Fibroblast of skin of back (primary cell): ENCODE measurements around the gene LRRC55.
"Not testable (repeated sequence)": the region's sequence is repeated elsewhere in the genome, so short reads cannot be mapped to it uniquely, and the experiment has no call there.

ENCODE experiments used
- DNase-seq: peaks from one replicate; pipeline ENCODE4 v3.0.0-alpha.2; 2013

The LRRC55 gene

GRCh38 chr11:57162179-57162898 lies 19.4 kb upstream of the LRRC55 start:
- no peak for DNase-seq

DNA sequence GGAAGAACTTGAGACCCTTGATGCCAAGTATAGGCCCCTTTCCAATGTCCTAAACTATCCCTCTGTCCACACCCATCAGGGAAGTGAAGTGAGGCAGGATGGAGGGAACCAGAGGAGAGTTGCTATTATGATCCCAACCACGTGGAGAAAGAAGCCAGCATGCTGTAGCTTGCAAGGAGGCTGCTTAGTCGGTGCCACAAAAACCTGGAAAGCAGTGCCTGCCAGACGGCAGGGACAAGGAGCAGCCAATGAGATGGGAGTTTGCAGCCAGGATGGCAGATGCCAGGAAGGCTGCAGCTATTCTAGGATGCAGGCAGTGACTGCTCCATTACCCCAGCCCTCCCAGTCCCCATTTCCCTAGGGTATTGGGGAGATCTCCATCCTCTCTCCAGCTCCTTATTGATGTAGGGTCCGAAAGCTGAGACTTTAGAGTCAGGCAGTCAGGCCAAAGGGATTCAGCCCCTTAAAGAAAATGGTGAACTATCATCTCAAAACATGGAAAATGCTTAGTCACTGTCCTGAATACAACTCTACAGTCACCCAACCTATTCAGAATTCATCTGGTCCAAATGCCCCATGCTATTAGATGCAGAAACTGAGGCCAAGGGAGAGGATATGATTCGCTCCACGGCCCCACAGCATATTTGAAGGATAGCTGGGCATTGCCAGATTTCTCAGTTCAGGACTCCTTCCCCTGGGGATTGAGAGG lies 18.4 kb upstream of the LRRC55 start:
- no peak for DNase-seq

DNA sequence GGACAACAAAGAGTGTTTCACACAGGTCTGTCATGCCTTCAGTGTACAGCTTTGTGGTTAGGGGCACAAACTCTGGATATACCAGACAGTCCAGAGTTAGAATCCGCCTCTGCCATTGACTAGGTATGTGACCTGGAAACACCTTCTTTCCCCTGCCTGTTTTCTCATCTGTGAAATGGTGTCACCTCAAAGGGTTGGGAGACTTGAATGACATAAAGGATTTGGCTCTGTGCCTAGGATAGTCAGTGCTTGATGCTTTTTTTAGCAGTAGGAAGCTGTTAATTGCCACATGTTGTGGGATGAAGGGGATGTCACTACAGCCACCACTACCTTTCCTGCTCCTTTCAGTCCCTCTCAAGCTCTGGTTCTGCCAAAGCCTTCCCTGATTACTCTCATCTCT lies 17.4 kb upstream of the LRRC55 start:
- DNase-seq: no peak

DNA sequence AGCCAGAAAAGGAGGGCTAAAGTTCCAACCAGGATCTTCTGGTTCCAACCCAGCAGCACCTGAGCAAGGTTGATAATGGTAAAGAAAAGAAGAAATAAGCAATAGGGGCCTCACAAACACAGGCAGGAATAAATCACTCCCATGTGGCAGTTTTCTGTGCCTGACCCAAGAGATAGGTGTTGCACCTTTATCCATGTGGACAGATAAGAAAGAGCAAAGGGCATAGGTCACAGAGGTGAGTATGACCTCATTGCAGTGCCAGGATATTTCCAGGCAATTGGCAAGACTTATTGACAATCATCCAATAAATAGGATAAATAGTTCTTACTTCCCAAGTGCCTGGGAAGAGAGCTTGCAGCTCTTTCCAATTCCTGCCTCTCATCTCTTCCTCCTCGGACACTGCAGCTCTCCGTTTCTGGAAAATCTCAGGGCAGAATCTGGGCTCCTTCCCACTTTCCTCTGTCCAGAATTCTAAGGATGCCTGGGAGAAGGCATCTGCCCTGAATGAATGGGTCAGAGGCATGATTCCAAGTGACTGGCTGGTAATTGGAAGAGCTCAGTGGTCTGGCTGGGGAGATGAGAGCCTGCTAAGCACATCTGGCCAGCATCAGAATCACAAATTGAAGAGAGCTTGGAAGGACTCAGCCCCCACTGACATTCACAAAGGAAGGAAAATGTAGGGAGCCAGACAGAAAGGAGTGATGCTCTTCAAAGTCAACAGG lies 14.5 kb upstream of the LRRC55 start:
- DNase-seq: no peak

DNA sequence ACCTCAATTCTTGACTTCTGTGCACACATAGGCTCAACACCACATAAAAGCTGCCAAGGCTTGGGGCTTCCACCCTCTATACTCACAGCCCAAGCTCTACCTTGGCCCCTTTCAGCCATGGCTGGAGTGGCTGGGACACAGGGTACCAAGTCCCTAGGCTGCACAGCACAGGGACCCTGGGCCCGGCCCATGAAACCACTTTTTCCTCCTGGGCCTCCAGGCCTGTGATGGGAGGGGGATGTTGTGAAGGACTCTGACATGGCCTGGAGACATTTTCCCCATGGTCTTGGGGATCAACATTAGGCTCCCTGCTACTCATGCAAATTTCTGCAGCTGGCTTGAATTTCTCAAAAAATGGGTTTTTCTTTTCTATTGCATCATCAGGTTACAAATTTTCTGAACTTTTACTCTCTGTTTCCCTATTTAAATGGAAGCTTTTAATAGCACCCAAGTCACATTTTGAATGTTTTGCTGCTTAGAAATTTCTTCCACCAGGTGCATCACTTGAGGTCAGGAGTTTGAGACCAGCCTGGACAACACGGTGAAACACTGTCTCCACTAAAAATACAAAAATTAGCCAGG lies 11.9 kb upstream of the LRRC55 start:
- not testable (repeated sequence) for DNase-seq

DNA sequence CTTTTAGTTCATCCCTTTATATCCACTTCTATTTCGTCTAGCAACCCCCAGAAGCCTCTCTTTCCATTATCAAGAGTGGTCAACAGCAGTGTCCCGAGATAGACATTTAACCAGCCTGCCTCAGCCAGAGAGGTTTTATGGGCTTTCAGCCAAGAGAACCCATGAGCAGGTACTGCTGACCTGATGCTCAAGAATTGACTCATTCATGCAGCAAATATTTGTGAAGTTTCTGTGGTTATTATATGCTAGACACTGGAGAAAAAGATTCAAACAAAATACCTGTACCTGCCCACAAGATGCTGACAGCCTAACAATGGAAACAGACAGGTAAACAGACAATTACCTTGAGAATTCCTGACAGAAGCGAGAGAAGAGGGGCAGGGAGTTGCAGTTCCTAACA lies 9.7 kb upstream of the LRRC55 start:
- no peak for DNase-seq

DNA sequence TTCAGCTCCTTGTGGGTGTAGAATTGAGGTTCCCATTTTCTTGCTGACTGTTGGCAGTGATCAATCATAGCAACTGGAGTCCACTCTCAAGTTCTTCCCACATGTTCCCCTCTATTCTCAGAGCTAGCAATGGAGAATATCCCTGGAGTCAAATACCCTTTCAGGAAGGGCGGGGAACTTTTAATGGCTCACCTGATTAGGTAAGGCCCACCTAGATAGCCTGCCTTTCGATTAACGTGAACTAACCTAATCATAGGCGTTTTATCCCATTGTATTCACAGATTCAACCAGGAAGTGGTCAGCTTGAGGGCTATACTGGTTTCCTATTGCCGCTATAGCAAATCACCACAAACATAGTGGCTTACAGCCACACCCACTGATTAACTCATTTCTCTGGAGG lies 7.1 kb upstream of the LRRC55 start:
- DNase-seq: no peak

DNA sequence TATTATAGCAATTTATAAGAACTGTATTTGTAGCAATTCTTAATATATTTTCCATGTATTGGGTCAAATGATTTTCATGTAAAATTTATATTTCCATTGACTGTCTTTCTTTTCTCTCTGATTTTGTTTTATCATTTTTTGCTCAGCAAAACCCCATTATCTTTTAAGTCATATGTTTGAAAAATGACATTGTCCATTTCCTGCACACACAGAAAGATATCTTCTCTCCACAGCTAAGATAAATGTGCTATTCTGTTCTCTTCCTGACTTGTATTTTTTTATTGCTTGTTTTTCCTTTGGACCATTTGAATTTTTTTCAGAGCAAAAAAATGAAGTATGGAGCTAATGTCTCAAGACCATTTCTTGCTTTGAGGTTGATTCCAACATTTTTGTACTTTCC lies 6.3 kb upstream of the LRRC55 start:
- no peak for DNase-seq

GRCh38 chr11:57178334-57178733 lies 3.4 kb upstream of the LRRC55 start:
- no peak for DNase-seq

DNA sequence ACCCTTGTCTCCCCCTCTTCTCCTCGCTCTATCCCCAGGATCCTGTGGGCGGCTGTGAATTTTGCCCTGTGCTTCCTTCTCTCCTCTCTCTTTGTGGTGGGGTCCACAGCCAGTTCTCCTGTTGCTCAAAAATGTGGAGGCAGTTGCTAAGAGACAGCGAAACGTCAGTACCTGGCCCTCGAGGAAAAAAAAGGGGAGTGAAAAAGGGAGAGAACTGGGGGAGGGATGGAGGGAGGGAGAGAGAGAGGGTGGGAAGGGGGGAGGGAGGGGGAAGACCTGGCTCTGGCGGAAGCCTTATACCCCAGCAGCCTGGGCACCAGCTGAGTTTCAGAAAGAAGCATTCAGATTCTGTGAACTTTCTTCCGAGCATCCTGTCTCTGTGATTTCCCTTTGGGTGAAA lies 2.1 kb upstream of the LRRC55 start:
- no peak for DNase-seq

DNA sequence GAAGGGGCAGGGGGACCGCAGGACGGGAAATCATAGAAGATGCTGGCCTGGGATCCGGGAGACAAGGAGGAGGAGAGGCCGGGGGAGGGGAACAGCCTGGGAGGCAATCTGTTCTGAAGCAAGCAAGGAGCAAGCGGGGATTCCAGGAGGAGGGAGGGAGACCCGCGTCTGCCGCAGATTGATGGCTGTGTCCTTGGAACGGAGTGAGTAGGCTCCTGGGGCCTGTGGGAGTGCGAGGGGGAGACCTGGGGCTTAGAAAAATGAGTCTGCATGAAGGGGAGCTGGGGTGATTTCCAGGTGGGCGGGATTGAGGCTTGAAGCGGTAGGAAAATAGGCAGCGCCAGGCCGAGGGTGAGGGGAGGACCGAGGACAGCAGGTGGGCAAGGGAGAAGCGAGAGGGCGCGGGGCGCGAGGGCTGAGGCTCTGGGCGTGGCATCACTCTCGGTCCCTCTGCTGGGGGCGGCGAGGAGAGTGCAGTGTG lies 1.6 kb upstream of the LRRC55 start:
- no peak for DNase-seq

DNA sequence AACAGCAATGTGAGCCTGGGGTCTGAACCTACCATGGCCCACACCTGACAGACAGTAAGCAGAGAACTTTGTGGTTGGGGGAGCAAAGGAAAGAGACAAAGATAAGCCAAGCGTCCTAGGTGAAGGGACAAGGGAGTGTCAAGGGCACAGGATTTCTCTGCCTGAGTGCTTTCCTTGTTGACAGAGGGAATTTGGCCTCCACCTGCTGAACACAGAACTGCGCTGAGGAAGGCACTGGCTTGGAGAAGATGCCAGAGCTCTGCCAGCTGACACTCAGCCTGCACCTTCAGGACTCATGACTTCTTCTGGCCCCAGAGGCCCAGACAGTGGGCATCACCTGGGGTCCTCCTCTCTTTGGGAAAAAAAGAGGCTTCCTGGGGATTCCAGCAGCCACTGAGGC lies 789 bp upstream of the LRRC55 start:
- no peak for DNase-seq

GRCh38 chr11:57182896-57183295 lies 1.1 kb downstream of the LRRC55 start:
- no peak for DNase-seq

DNA sequence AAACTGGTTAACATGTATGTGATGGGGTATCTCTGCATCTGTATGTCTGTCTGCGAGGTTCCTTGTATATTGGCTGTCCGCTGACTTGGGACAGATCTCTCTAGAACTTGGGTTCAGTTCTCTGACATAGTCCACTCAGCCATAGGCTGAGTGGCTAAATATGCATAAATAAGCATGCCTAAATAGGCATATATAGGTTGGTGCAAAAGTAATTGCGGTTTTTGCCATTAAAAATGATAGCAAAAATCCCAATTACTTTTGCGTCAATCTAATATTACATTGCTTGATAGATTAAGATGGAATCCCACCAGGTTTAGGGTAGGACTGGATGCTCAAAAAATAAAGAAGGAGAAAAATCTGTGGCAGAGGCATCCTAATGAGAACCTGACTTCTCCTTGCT lies 8.8 kb downstream of the LRRC55 start:
- no peak for DNase-seq

DNA sequence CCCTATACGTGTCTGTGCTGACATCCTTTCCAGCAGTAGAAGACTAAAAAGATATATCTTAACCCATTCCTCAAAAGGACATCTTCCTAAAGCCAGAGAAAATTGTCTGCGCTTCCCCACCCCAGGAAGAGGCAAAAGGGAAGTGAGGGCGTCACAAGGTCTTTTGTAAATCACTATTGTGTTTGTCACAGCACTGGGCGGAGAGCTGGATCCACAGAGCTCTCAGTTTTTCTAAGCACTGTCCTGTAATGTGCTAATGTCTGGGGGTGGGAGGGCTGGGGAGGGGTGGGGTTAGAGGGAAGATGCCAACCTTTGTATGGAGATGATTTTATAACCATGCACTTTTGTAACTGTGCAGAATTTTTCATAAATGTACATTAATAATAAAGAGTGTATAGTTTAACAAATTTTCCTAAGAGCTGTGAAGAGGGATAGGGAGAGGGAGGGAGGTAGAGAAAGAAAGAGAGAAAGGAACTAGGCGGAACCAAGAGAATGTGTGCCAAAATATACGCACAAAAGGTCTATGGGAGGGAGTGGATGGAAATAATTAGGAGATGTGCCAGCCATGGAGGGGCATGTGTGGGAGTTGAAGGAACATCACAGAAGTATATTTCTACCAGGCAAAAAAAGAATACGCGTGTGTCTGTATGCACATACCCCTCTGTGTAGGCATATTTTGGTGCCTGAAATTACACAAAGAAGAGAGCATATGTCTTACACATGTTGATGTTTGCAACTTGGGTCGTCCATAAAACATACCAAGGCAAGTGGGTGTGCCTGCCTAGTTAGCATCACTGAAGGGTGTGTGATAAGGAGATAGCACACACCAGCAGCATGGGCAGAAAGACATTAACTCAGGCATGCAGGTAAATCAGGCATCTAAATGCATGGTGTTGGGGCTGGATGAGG lies 9.8 kb downstream of the LRRC55 start:
- no peak for DNase-seq

GRCh38 chr11:57192316-57192715 lies 10.6 kb downstream of the LRRC55 start:
- no peak for DNase-seq

DNA sequence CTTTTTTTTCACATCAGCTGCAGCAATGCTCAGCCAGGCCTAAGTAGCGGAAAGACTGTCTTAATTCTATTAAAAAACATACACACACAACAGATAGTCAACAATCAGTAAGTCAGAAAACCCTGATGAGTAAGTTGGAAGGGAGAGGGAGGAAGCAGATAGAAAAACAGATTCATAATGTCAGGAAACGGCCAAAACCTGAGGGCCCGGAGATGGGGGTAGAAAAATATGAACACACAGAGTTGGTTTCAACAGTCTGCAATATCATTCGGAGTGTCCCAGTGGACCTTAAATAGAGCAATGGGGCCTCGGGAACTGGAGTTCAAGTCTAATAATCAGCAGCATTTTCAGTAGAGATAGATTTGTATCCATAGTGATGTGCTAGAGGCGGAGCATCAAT lies 14.8 kb downstream of the LRRC55 start:
- no peak for DNase-seq

DNA sequence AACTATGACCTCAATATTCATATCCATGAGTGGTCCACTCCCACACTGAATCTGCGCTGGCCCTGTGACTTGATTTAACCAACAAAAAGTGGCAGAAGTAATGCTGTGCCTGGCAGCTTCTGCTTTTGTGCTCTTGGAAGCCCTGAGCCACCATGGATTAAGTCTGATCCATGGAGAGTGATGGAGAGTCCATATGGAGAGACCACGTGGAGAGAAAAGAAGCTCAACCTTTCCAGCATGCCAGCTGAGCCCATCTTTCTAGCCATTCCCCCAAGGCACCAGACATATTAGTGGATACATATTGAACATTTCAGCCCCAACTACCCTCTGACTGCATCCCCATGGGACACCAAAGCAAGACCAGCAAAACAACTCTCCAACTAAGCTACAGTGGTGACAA lies 16.0 kb downstream of the LRRC55 start:
- no peak for DNase-seq

GRCh38 chr11:57199330-57199729 lies 17.6 kb downstream of the LRRC55 start:
- DNase-seq: no peak

DNA sequence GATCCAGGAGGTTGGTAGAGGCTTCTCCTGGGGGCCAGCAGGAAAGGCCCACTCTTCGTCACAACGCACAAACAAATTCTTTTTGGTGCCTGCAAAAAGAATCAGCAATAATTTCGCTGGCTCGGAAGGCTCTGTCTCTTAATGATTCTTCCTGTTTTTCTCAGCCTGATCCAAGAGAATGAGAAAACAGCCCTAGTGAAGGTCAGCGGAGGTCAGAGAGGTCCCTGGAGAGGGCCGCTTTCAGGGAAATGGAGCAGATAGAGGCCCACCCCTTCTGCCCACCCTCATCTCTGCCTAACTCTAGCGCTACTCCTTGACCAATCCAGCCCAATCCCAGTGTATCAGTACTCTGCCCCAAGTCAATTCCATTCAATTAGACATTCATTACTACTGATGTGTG lies 19.2 kb downstream of the LRRC55 start:
- DNase-seq: no peak

DNA sequence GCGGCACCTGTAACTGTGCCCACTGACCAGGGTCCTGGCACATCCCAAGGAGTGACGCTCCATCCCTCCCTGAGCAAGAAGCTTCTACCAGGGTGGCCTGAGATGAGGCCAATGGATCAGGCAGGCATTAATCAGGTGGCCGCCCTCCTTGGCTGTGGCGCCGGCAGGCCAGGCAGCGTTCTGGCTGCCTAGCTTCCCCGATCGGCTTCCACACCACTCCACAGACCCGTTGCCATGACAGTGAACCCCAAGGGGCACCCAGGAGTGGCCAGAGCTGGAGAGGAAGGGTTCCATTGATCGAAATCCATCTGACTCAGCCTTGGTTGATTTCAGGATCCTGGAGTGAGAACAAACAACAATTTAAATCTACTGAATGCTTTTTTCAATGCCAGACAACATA lies 20.5 kb downstream of the LRRC55 start:
- no peak for DNase-seq

GRCh38 chr11:57203359-57203758 lies 21.6 kb downstream of the LRRC55 start:
- no peak for DNase-seq
